AG10803 (cell line): ENCODE measurements around the gene SMYD4.

Experiments used
- DNase-seq: peaks from one replicate; pipeline ENCODE4 v3.0.0; 2010; ENCODE audit warnings: low read depth
- H3K4me3 ChIP-seq: 2 replicates; pipeline ENCODE4 v1.5.1; 2011; ENCODE audit warnings: mild to moderate bottlenecking, low read length, control low read depth
- TF ChIP-seq, protein P1 (sequence below): conservative IDR thresholded peaks from 2 replicates; pipeline ENCODE4 v1.5.1; 2011; ENCODE audit warnings: mild to moderate bottlenecking, low read length, control low read depth, inconsistent platforms

Gene SMYD4

GRCh38 chr17:1752425-1753262, 77.1 kb downstream of the SMYD4 start:
- TF ChIP-seq, protein P1, sequence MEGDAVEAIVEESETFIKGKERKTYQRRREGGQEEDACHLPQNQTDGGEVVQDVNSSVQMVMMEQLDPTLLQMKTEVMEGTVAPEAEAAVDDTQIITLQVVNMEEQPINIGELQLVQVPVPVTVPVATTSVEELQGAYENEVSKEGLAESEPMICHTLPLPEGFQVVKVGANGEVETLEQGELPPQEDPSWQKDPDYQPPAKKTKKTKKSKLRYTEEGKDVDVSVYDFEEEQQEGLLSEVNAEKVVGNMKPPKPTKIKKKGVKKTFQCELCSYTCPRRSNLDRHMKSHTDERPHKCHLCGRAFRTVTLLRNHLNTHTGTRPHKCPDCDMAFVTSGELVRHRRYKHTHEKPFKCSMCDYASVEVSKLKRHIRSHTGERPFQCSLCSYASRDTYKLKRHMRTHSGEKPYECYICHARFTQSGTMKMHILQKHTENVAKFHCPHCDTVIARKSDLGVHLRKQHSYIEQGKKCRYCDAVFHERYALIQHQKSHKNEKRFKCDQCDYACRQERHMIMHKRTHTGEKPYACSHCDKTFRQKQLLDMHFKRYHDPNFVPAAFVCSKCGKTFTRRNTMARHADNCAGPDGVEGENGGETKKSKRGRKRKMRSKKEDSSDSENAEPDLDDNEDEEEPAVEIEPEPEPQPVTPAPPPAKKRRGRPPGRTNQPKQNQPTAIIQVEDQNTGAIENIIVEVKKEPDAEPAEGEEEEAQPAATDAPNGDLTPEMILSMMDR: no peak
- H3K4me3 ChIP-seq: no peak overlapping the region
- no peak for DNase-seq

GRCh38 chr17:1750628-1751027, 79.1 kb downstream of the SMYD4 start:
- H3K4me3 ChIP-seq: no peak overlapping the region
- DNase-seq: no peak
- TF ChIP-seq, protein P1: no peak

- no peak overlapping the region for H3K4me3 ChIP-seq
- no peak for DNase-seq
- TF ChIP-seq, protein P1: no peak
These were observed 82.6 kb downstream of the SMYD4 start for GRCh38 chr17:1746975-1747543.

DNA sequence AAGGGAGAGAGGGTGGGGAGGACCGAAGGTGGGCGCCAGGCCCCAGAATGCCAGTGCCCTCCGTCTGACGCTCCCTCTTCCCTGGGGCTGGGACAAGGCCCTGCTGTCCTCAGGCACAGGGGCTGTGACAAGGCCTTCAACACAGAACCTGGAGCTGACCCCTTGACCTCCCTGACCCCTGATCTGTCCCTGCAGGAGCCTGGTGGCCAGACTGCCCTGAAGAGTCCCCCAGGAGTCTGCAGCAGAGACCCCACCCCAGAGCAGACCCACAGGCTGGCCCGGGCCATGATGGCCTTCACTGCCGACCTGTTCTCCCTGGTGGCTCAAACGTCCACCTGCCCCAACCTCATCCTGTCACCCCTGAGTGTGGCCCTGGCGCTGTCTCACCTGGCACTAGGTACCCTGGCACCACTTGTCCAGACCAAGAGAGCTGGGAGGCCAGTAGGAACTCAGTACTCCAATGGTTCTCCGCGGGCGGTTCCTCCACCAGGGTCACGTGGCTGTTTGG, 84.1 kb downstream of the SMYD4 start:
- TF ChIP-seq, protein P1: no peak
- no peak overlapping the region for H3K4me3 ChIP-seq
- no peak for DNase-seq

DNA sequence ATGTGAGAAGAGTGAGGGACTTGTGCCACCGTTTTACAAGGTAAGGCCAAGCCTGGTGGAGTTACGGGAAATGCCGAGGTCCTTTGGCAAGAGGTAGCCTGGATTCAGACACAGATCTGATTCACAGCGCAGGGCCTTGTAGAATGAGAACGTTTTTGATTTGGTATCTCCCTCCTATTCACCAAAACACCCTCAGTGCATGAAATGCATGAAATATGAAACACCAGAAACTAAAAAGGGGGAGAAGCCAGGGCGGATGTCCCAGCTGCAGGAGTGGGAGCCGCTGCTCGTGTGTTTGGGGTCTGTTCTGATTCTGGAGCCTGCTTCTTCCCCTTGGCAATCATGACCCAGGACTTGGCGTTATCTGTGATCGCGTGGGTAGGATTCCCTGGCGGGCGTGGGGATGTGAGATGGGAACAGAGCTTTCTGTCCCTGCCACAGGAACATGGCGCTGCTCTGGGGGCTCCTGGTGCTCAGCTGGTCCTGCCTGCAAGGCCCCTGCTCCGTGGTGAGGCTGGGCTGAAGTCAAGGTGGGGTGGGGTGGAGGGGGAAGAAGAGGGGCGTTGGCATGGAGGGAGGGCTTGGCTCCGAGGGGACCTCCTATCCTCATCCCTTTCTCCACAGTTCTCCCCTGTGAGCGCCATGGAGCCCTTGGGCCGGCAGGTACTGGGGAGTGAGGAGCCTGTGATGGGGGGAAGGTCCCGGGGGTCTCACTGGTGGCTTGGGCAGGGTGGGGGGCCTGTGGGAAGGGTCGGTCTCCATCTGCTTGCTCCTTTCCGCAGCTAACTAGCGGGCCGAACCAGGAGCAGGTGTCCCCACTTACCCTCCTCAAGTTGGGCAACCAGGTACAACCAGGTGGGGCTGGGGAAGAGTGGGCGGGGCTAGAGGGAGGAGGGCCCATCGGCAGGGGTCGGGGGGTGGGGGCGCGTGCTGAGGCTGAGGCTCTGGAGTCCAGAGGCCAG, 84.9 kb downstream of the SMYD4 start:
- no peak for DNase-seq
- TF ChIP-seq, protein P1: no peak
- no peak overlapping the region for H3K4me3 ChIP-seq

DNA sequence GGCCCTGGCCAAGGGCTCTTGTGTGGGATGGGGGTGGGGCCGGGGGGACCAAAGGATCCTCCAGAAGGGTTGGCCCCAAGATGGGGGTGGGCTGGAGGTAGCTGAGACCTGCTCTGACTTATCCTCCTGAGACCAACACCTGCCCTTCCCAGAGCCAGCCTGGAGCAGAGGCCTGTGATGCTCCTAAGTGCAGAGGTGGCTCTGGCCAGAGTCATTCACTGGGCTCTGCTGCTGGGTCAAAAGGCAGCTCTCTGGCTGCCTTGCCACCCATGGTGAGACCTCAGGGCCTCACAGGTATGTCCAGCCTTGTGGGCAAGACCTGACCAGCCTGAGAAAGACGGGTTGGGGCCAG, 86.6 kb downstream of the SMYD4 start:
- TF ChIP-seq, protein P1: no peak
- no peak for DNase-seq
- H3K4me3 ChIP-seq: no peak overlapping the region
